GM23338 (cell line): ENCODE measurements around the gene COLQ. TPM values are rescaled to one million over a fixed set of nuclear protein-coding genes. Genes with fewer than 3 reads are reported as not detected.

Experiments used
- ATAC-seq: fragments of 200-7000 bp; cut with Tn5 transposase; 3 replicates; pipeline ENCODE4 v1.9.1; 2020
- DNase-seq: peaks from one replicate; pipeline ENCODE4 v3.0.0-alpha.2; 2015; ENCODE audit warnings: low spot score
- H2AFZ ChIP-seq: fragments of 200-600 bp; sonication (generic); 2 replicates; pipeline ENCODE4 v1.8.0; 2016; ENCODE audit warnings: antibody characterized with exemption, mild to moderate bottlenecking, moderate library complexity
- H3F3A ChIP-seq: fragments of 200-600 bp; sonication (generic); replicated peaks from 2 replicates; pipeline ENCODE4 v1.8.0; 2017; ENCODE audit warnings: antibody characterized with exemption, mixed run types, low read depth
- H3K27ac ChIP-seq: fragments of 200-600 bp; sonication (generic); 2 replicates; pipeline ENCODE4 v1.6.1; 2016; ENCODE audit warnings: low read depth
- H3K27me3 ChIP-seq: fragments of 200-600 bp; sonication (generic); 2 replicates; pipeline ENCODE4 v1.8.0; 2016; ENCODE audit warnings: mild to moderate bottlenecking, mixed run types, moderate library complexity; ENCODE audit not compliant: insufficient read depth
- H3K36me3 ChIP-seq: fragments of 200-600 bp; sonication (generic); 2 replicates; pipeline ENCODE4 v1.8.0; 2016; ENCODE audit warnings: mild to moderate bottlenecking; ENCODE audit not compliant: insufficient read depth
- H3K4me1 ChIP-seq: fragments of 200-600 bp; sonication (generic); 2 replicates; pipeline ENCODE4 v1.8.0; 2016; ENCODE audit warnings: mild to moderate bottlenecking, moderate library complexity; ENCODE audit not compliant: insufficient read depth
- H3K4me2 ChIP-seq: fragments of 200-600 bp; sonication (generic); 2 replicates; pipeline ENCODE4 v1.7.1; 2017; ENCODE audit warnings: mixed run types
- H3K4me3 ChIP-seq: fragments of 200-600 bp; sonication (generic); 2 replicates; pipeline ENCODE4 v1.6.1; 2016; ENCODE audit warnings: mixed run types
- H3K79me2 ChIP-seq: fragments of 200-600 bp; sonication (generic); replicated peaks from 2 replicates; pipeline ENCODE4 v1.8.0; 2017; ENCODE audit warnings: mild to moderate bottlenecking; ENCODE audit not compliant: insufficient read depth
- H3K9me2 ChIP-seq: fragments of 200-600 bp; sonication (generic); 2 replicates; pipeline ENCODE4 v1.8.0; 2017; ENCODE audit not compliant: insufficient read depth
- H4K20me1 ChIP-seq: fragments of 200-600 bp; sonication (generic); replicated peaks from 2 replicates; pipeline ENCODE4 v1.8.0; 2017; ENCODE audit warnings: mild to moderate bottlenecking; ENCODE audit not compliant: insufficient read depth
- H3K27ac Mint-ChIP-seq: 2 replicates; pipeline ENCODE4 v1.8.0; 2020; ENCODE audit warnings: inconsistent platforms, mild to moderate bottlenecking, moderate library complexity, mixed read lengths
- H3K27me3 Mint-ChIP-seq: 3 replicates; pipeline ENCODE4 v1.8.0; 2022; ENCODE audit warnings: low read depth, mild to moderate bottlenecking, moderate library complexity, mixed read lengths, inconsistent platforms; ENCODE audit not compliant: insufficient read depth, poor library complexity
- H3K36me3 Mint-ChIP-seq: 3 replicates; pipeline ENCODE4 v1.8.0; 2021; ENCODE audit warnings: low read depth, mild to moderate bottlenecking, inconsistent platforms, moderate library complexity, mixed read lengths
- H3K4me1 Mint-ChIP-seq: 3 replicates; pipeline ENCODE4 v1.8.0; 2020; ENCODE audit warnings: mild to moderate bottlenecking, inconsistent platforms, mixed read lengths
- H3K4me3 Mint-ChIP-seq: 3 replicates; pipeline ENCODE4 v1.8.0; 2021; ENCODE audit warnings: moderate library complexity, mild to moderate bottlenecking, inconsistent platforms, mixed read lengths
- H3K9me3 Mint-ChIP-seq: 3 replicates; pipeline ENCODE4 v1.8.0; 2020; ENCODE audit warnings: moderate library complexity, mild to moderate bottlenecking, inconsistent platforms, mixed read lengths
- ETS1 ChIP-seq: IDR thresholded peaks from 2 replicates; pipeline ENCODE4 v1.6.1; 2016; ENCODE audit warnings: antibody characterized with exemption
- EZH2phosphoT487 ChIP-seq: fragments of 200-600 bp; sonication (generic); IDR thresholded peaks from one replicate; pipeline ENCODE4 v1.8.1; 2018; ENCODE audit warnings: antibody characterized with exemption; ENCODE audit not compliant: unreplicated experiment
- POLR2AphosphoS5 ChIP-seq: IDR thresholded peaks from 2 replicates; pipeline ENCODE4 v1.6.1; 2016; ENCODE audit warnings: antibody characterized with exemption, low read depth
- STAT1 ChIP-seq: IDR thresholded peaks from one replicate; pipeline ENCODE4 v1.6.1; 2016; ENCODE audit warnings: antibody characterized with exemption; ENCODE audit not compliant: unreplicated experiment
- ZNF114 ChIP-seq: fragments of 250-450 bp; sonication (Bioruptor Pico); IDR thresholded peaks from 2 replicates; pipeline ENCODE4 v1.5.0; 2020; ENCODE audit warnings: mild to moderate bottlenecking, moderate library complexity
- ZNF331 ChIP-seq: fragments of 250-450 bp; sonication (Bioruptor Pico); IDR thresholded peaks from 2 replicates; pipeline ENCODE4 v1.5.0; 2020; ENCODE audit warnings: low read depth, mild to moderate bottlenecking, moderate library complexity
- ZNF462 ChIP-seq: fragments of 250-450 bp; sonication (Bioruptor Pico); IDR thresholded peaks from 2 replicates; pipeline ENCODE4 v1.5.0; 2020; ENCODE audit warnings: mild to moderate bottlenecking, moderate library complexity
- polyA plus RNA-seq: library from polyadenylated mRNA; unstranded; fragments of >200 nt; fragmentation: Nextera tagmentation; extraction: Ambion mirVana; gene quantifications from 2 replicates; pipeline ENCODE4 v1.2.1, GENCODE V29; 2016
- total RNA-seq: library from RNA; depleted of rRNA; stranded (reverse); fragments of >200 nt; shearing (Covaris generic); gene quantifications from 2 replicates; pipeline ENCODE4 v1.2.3, GENCODE V29; 2014
- TF ChIP-seq, protein P1 (sequence below), 2 experiments: fragments of 200-600 bp in 1 of 2; sonication (generic) in 1 of 2; conservative IDR thresholded peaks; 2 replicates each; pipeline versions ENCODE4 v1.5.1 to v1.6.1; 2016 to 2017; ENCODE audit warnings: antibody characterized with exemption in 2 of 2, low read depth in 2 of 2, mild to moderate bottlenecking in 2 of 2, moderate library complexity in 1 of 2
- TF ChIP-seq, protein P2 (sequence below): IDR thresholded peaks from one replicate; pipeline ENCODE4 v1.6.1; 2018; ENCODE audit warnings: antibody characterized with exemption; ENCODE audit not compliant: unreplicated experiment

The COLQ gene
- total and polyA plus RNA-seq, 2 experiments from 2014 or later: 0.78 to 2.0 TPM

DNA sequence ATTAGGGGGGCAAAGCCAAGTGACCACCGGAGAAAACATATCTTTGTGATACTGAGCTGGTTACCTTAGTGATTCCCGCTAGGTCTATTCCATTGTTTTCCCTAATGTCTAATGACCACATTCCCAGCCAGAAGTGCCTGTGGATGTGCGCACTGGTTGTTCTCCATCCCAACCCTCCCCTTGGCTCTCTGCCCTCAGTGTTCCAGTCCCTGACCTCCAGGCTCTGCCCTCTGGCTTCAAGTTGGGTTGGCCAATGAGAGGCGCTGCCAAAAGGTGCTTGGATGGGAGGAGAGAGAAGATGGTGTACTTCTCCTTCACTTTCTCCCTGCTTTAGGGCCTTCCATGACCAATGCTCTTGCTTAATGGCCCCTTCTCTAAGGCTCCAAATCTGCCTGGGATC, 2.4 kb downstream of the COLQ start:
- peaks cover 10% of the 10 kb centered on the region for H3K4me1 ChIP-seq
- no peaks in the 10 kb centered on the region for H3K9me2 ChIP-seq
- no peak overlapping the region for H2AFZ ChIP-seq
- Mint-ChIP-seq H3K36me3 (no peaks in the 10 kb centered on the region), H3K4me1 (peaks cover 26% of the 10 kb centered on the region), H3K4me3 (no peak overlapping the region), H3K9me3 (no peaks in the 10 kb centered on the region), H3K27ac (no peak overlapping the region), H3K27me3 (peaks cover 28% of the 10 kb centered on the region)
- TF ChIP-seq ZNF331 (CRISPR knock-in tag) (no peak), ZNF114 (no peak), ETS1 (no peak), EZH2phosphoT487 (no peak)
- TF ChIP-seq, protein P1, sequence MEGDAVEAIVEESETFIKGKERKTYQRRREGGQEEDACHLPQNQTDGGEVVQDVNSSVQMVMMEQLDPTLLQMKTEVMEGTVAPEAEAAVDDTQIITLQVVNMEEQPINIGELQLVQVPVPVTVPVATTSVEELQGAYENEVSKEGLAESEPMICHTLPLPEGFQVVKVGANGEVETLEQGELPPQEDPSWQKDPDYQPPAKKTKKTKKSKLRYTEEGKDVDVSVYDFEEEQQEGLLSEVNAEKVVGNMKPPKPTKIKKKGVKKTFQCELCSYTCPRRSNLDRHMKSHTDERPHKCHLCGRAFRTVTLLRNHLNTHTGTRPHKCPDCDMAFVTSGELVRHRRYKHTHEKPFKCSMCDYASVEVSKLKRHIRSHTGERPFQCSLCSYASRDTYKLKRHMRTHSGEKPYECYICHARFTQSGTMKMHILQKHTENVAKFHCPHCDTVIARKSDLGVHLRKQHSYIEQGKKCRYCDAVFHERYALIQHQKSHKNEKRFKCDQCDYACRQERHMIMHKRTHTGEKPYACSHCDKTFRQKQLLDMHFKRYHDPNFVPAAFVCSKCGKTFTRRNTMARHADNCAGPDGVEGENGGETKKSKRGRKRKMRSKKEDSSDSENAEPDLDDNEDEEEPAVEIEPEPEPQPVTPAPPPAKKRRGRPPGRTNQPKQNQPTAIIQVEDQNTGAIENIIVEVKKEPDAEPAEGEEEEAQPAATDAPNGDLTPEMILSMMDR (conservative IDR thresholded peaks at IDR 0.05; ENCODE audit: low read depth in 2 of 2): no peak
- no peaks in the 10 kb centered on the region for H4K20me1 ChIP-seq
- no peak overlapping the region for H3K4me2 ChIP-seq
- H3K4me3 ChIP-seq: no peak overlapping the region
- no peak for ATAC-seq
- no peaks in the 10 kb centered on the region for H3F3A ChIP-seq
- no peaks in the 10 kb centered on the region for H3K79me2 ChIP-seq
- H3K36me3 ChIP-seq: no peaks in the 10 kb centered on the region
- no peak overlapping the region for H3K27ac ChIP-seq
- DNase-seq: no peak
- H3K27me3 ChIP-seq: peaks cover 12% of the 10 kb centered on the region

- H3K27me3 ChIP-seq: no peaks in the 10 kb centered on the region
- H3K79me2 ChIP-seq: no peaks in the 10 kb centered on the region
- H3F3A ChIP-seq: no peaks in the 10 kb centered on the region
- DNase-seq: no peak
- H3K36me3 ChIP-seq: no peaks in the 10 kb centered on the region
- H4K20me1 ChIP-seq: no peaks in the 10 kb centered on the region
- peaks cover 8% of the 10 kb centered on the region for H3K27me3 Mint-ChIP-seq
- H3K4me1 Mint-ChIP-seq: peaks cover 4% of the 10 kb centered on the region; the same call in 2 of the 3 replicates
- H3K36me3 Mint-ChIP-seq: no peaks in the 10 kb centered on the region
- no peak for ATAC-seq
- H3K9me3 Mint-ChIP-seq: no peaks in the 10 kb centered on the region
- no peak overlapping the region for H3K27ac ChIP-seq
- no peak overlapping the region for H3K4me2 ChIP-seq
- H2AFZ ChIP-seq: no peak overlapping the region
- H3K4me1 ChIP-seq: no peaks in the 10 kb centered on the region
- no peaks in the 10 kb centered on the region for H3K9me2 ChIP-seq
- no peak overlapping the region for H3K27ac Mint-ChIP-seq
- no peak overlapping the region for H3K4me3 ChIP-seq
- no peak overlapping the region for H3K4me3 Mint-ChIP-seq
- no peak for TF ChIP-seq ZNF462 (CRISPR knock-in tag)
- TF ChIP-seq EZH2phosphoT487: no peak
- no peak for TF ChIP-seq STAT1
- no peak for TF ChIP-seq POLR2AphosphoS5
- TF ChIP-seq, protein P2, sequence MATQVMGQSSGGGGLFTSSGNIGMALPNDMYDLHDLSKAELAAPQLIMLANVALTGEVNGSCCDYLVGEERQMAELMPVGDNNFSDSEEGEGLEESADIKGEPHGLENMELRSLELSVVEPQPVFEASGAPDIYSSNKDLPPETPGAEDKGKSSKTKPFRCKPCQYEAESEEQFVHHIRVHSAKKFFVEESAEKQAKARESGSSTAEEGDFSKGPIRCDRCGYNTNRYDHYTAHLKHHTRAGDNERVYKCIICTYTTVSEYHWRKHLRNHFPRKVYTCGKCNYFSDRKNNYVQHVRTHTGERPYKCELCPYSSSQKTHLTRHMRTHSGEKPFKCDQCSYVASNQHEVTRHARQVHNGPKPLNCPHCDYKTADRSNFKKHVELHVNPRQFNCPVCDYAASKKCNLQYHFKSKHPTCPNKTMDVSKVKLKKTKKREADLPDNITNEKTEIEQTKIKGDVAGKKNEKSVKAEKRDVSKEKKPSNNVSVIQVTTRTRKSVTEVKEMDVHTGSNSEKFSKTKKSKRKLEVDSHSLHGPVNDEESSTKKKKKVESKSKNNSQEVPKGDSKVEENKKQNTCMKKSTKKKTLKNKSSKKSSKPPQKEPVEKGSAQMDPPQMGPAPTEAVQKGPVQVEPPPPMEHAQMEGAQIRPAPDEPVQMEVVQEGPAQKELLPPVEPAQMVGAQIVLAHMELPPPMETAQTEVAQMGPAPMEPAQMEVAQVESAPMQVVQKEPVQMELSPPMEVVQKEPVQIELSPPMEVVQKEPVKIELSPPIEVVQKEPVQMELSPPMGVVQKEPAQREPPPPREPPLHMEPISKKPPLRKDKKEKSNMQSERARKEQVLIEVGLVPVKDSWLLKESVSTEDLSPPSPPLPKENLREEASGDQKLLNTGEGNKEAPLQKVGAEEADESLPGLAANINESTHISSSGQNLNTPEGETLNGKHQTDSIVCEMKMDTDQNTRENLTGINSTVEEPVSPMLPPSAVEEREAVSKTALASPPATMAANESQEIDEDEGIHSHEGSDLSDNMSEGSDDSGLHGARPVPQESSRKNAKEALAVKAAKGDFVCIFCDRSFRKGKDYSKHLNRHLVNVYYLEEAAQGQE: no peak
Observed at GRCh38 chr3:15514663-15515340, 6.7 kb downstream of the COLQ start.
